Measurements from ENCODE around the gene KARS1.

The KARS1 gene

GRCh38 chr16:75640598-75640997, 6.9 kb downstream of the KARS1 start:
- DNase-seq (ENCODE audit: low read depth, low spot score), result no peak
- no peaks in the 10 kb centered on the region for H3K9me3 ChIP-seq (ENCODE audit: insufficient read depth, low read length)

GRCh38 chr16:75635036-75635435, 12.4 kb downstream of the KARS1 start:
- no peak overlapping the region for H3K4me3 ChIP-seq (ENCODE audit: insufficient read length, low read depth)
- no peak overlapping the region for H3K9ac ChIP-seq (ENCODE audit: insufficient read length, low read depth)
- DNase-seq (ENCODE audit: low read depth, low spot score), result no peak
- no peaks in the 10 kb centered on the region for H3K4me1 ChIP-seq (ENCODE audit: insufficient read depth, insufficient read length)
- TF ChIP-seq SUZ12 (IDR thresholded peaks at IDR 0.05; ENCODE audit: extremely low read depth, insufficient read depth, insufficient read length), result no peak
- no peak for TF ChIP-seq YY1 (IDR thresholded peaks at IDR 0.05; ENCODE audit: insufficient read depth, insufficient read length)
- no peaks in the 10 kb centered on the region for H3K9me3 ChIP-seq (ENCODE audit: insufficient read depth, low read length)
- H3K27me3 ChIP-seq (ENCODE audit: insufficient read depth, insufficient read length), result no peaks in the 10 kb centered on the region
- peaks cover 90% of the 10 kb centered on the region for H3K36me3 ChIP-seq (ENCODE audit: insufficient read depth, insufficient read length, low read length)

More at GRCh38 chr16:75640598-75640997, 6.9 kb downstream of the KARS1 start:
- TF ChIP-seq ZNF274 (IDR thresholded peaks at IDR 0.05; ENCODE audit: low read depth, low read length) (no peak), YY1 (IDR thresholded peaks at IDR 0.05; ENCODE audit: insufficient read depth, insufficient read length) (no peak), SUZ12 (IDR thresholded peaks at IDR 0.05; ENCODE audit: extremely low read depth, insufficient read depth, insufficient read length) (no peak)
- no peaks in the 10 kb centered on the region for H3K27me3 ChIP-seq (ENCODE audit: insufficient read depth, insufficient read length)
- H3K4me3 ChIP-seq (ENCODE audit: insufficient read length, low read depth), result no peak overlapping the region
- peak overlapping the region; percentile 28 for H3K9ac ChIP-seq (ENCODE audit: insufficient read length, low read depth)
- peaks cover 9% of the 10 kb centered on the region for H3K4me1 ChIP-seq (ENCODE audit: insufficient read depth, insufficient read length)
- H3K36me3 ChIP-seq (ENCODE audit: insufficient read depth, insufficient read length, low read length), result peaks cover 92% of the 10 kb centered on the region

- peaks cover 93% of the 10 kb centered on the region for H3K36me3 ChIP-seq (ENCODE audit: insufficient read depth, insufficient read length, low read length)
- TF ChIP-seq SUZ12 (IDR thresholded peaks at IDR 0.05; ENCODE audit: extremely low read depth, insufficient read depth, insufficient read length) (no peak), ZNF274 (IDR thresholded peaks at IDR 0.05; ENCODE audit: low read depth, low read length) (no peak), YY1 (IDR thresholded peaks at IDR 0.05; ENCODE audit: insufficient read depth, insufficient read length) (no peak)
- no peaks in the 10 kb centered on the region for H3K27me3 ChIP-seq (ENCODE audit: insufficient read depth, insufficient read length)
- no peak overlapping the region for H3K9ac ChIP-seq (ENCODE audit: insufficient read length, low read depth)
- DNase-seq (ENCODE audit: low read depth, low spot score), result no peak
- no peaks in the 10 kb centered on the region for H3K9me3 ChIP-seq (ENCODE audit: insufficient read depth, low read length)
- H3K4me3 ChIP-seq (ENCODE audit: insufficient read length, low read depth), result no peak overlapping the region
- H3K4me1 ChIP-seq (ENCODE audit: insufficient read depth, insufficient read length), result no peaks in the 10 kb centered on the region
Observed at GRCh38 chr16:75632857-75633256, 14.6 kb downstream of the KARS1 start.

- Histone ChIP-seq H3K4me1 (ENCODE audit: insufficient read depth, insufficient read length) (no peaks in the 10 kb centered on the region), H3K9ac (ENCODE audit: insufficient read length, low read depth) (no peak overlapping the region), H3K4me3 (ENCODE audit: insufficient read length, low read depth) (no peak overlapping the region), H3K27me3 (ENCODE audit: insufficient read depth, insufficient read length) (no peaks in the 10 kb centered on the region), H3K9me3 (ENCODE audit: insufficient read depth, low read length) (no peaks in the 10 kb centered on the region), H3K36me3 (ENCODE audit: insufficient read depth, insufficient read length, low read length) (peaks cover 96% of the 10 kb centered on the region)
- TF ChIP-seq SUZ12 (IDR thresholded peaks at IDR 0.05; ENCODE audit: extremely low read depth, insufficient read depth, insufficient read length) (no peak), ZNF274 (IDR thresholded peaks at IDR 0.05; ENCODE audit: low read depth, low read length) (no peak), YY1 (IDR thresholded peaks at IDR 0.05; ENCODE audit: insufficient read depth, insufficient read length) (no peak)
- DNase-seq (ENCODE audit: low read depth, low spot score), result no peak
Observed at GRCh38 chr16:75630052-75630451, 17.4 kb downstream of the KARS1 start.

GRCh38 chr16:75629132-75629531, 18.3 kb downstream of the KARS1 start:
- H3K4me1 ChIP-seq (ENCODE audit: insufficient read depth, insufficient read length), result no peaks in the 10 kb centered on the region
- H3K9ac ChIP-seq (ENCODE audit: insufficient read length, low read depth), result no peak overlapping the region
- TF ChIP-seq YY1 (IDR thresholded peaks at IDR 0.05; ENCODE audit: insufficient read depth, insufficient read length) (no peak), ZNF274 (IDR thresholded peaks at IDR 0.05; ENCODE audit: low read depth, low read length) (no peak)
- no peaks in the 10 kb centered on the region for H3K9me3 ChIP-seq (ENCODE audit: insufficient read depth, low read length)
- no peak for DNase-seq (ENCODE audit: low read depth, low spot score)
- peaks cover 95% of the 10 kb centered on the region for H3K36me3 ChIP-seq (ENCODE audit: insufficient read depth, insufficient read length, low read length)
- no peaks in the 10 kb centered on the region for H3K27me3 ChIP-seq (ENCODE audit: insufficient read depth, insufficient read length)
- H3K4me3 ChIP-seq (ENCODE audit: insufficient read length, low read depth), result no peak overlapping the region

- DNase-seq (ENCODE audit: low read depth, low spot score), result no peak
- Histone ChIP-seq H3K27me3 (ENCODE audit: insufficient read depth, insufficient read length) (no peaks in the 10 kb centered on the region), H3K36me3 (ENCODE audit: insufficient read depth, insufficient read length, low read length) (peaks cover 89% of the 10 kb centered on the region), H3K9ac (ENCODE audit: insufficient read length, low read depth) (no peak overlapping the region), H3K9me3 (ENCODE audit: insufficient read depth, low read length) (no peaks in the 10 kb centered on the region), H3K4me1 (ENCODE audit: insufficient read depth, insufficient read length) (no peaks in the 10 kb centered on the region), H3K4me3 (ENCODE audit: insufficient read length, low read depth) (no peak overlapping the region)
- TF ChIP-seq SUZ12 (IDR thresholded peaks at IDR 0.05; ENCODE audit: extremely low read depth, insufficient read depth, insufficient read length) (no peak), YY1 (IDR thresholded peaks at IDR 0.05; ENCODE audit: insufficient read depth, insufficient read length) (no peak), ZNF274 (IDR thresholded peaks at IDR 0.05; ENCODE audit: low read depth, low read length) (no peak)
Observed at GRCh38 chr16:75628351-75628750, 19.1 kb downstream of the KARS1 start.

GRCh38 chr16:75627851-75628250, 19.6 kb downstream of the KARS1 start:
- H3K27me3 ChIP-seq (ENCODE audit: insufficient read depth, insufficient read length), result no peaks in the 10 kb centered on the region
- no peak overlapping the region for H3K4me3 ChIP-seq (ENCODE audit: insufficient read length, low read depth)
- no peaks in the 10 kb centered on the region for H3K4me1 ChIP-seq (ENCODE audit: insufficient read depth, insufficient read length)
- DNase-seq (ENCODE audit: low read depth, low spot score), result no peak
- peaks cover 85% of the 10 kb centered on the region for H3K36me3 ChIP-seq (ENCODE audit: insufficient read depth, insufficient read length, low read length)
- H3K9me3 ChIP-seq (ENCODE audit: insufficient read depth, low read length), result no peaks in the 10 kb centered on the region
- TF ChIP-seq YY1 (IDR thresholded peaks at IDR 0.05; ENCODE audit: insufficient read depth, insufficient read length), result no peak
- no peak for TF ChIP-seq SUZ12 (IDR thresholded peaks at IDR 0.05; ENCODE audit: extremely low read depth, insufficient read depth, insufficient read length)
- TF ChIP-seq ZNF274 (IDR thresholded peaks at IDR 0.05; ENCODE audit: low read depth, low read length), result no peak
- no peak overlapping the region for H3K9ac ChIP-seq (ENCODE audit: insufficient read length, low read depth)

GRCh38 chr16:75626806-75627205, 20.7 kb downstream of the KARS1 start:
- Histone ChIP-seq H3K9me3 (ENCODE audit: insufficient read depth, low read length) (no peaks in the 10 kb centered on the region), H3K9ac (ENCODE audit: insufficient read length, low read depth) (no peak overlapping the region), H3K27me3 (ENCODE audit: insufficient read depth, insufficient read length) (no peaks in the 10 kb centered on the region), H3K4me3 (ENCODE audit: insufficient read length, low read depth) (no peak overlapping the region), H3K4me1 (ENCODE audit: insufficient read depth, insufficient read length) (no peaks in the 10 kb centered on the region), H3K36me3 (ENCODE audit: insufficient read depth, insufficient read length, low read length) (peaks cover 75% of the 10 kb centered on the region)
- DNase-seq (ENCODE audit: low read depth, low spot score), result no peak
- TF ChIP-seq ZNF274 (IDR thresholded peaks at IDR 0.05; ENCODE audit: low read depth, low read length) (no peak), YY1 (IDR thresholded peaks at IDR 0.05; ENCODE audit: insufficient read depth, insufficient read length) (no peak), SUZ12 (IDR thresholded peaks at IDR 0.05; ENCODE audit: extremely low read depth, insufficient read depth, insufficient read length) (no peak)
